RWPE2 (cell line): ENCODE data around the gene MBD3.

Source experiments
- ATAC-seq: fragments of 200-7000 bp; cut with Tn5 transposase; 3 replicates; pipeline ENCODE4 v1.9.1; 2021; ENCODE audit warnings: low read depth
- DNase-seq: peaks from one replicate; pipeline ENCODE4 v3.0.0-alpha.2; 2020; ENCODE audit warnings: low spot score
- H3K27ac ChIP-seq: fragments of 450-650 bp; 2 replicates; pipeline ENCODE4 v1.5.1; 2017; ENCODE audit warnings: mild to moderate bottlenecking; ENCODE audit not compliant: poor library complexity, severe bottlenecking
- H3K27me3 ChIP-seq: fragments of 250-450 bp; sonication (Bioruptor Pico); 2 replicates; pipeline ENCODE4 v1.5.1; 2021; ENCODE audit warnings: mild to moderate bottlenecking, moderate library complexity; ENCODE audit not compliant: insufficient read depth, poor library complexity, severe bottlenecking
- H3K36me3 ChIP-seq: fragments of 250-450 bp; sonication (Bioruptor Pico); 2 replicates; pipeline ENCODE4 v1.5.1; 2020; ENCODE audit warnings: low read depth, mild to moderate bottlenecking, moderate library complexity
- H3K4me1 ChIP-seq: fragments of 250-450 bp; sonication (Bioruptor Pico); 2 replicates; pipeline ENCODE4 v1.5.1; 2021; ENCODE audit warnings: mild to moderate bottlenecking, moderate library complexity; ENCODE audit not compliant: insufficient read depth, poor library complexity, severe bottlenecking
- H3K4me3 ChIP-seq: fragments of 250-450 bp; sonication (Bioruptor Pico); 2 replicates; pipeline ENCODE4 v1.5.1; 2021; ENCODE audit warnings: mild to moderate bottlenecking, moderate library complexity; ENCODE audit not compliant: severe bottlenecking
- H3K9me3 ChIP-seq: fragments of 250-450 bp; sonication (Bioruptor Pico); 2 replicates; pipeline ENCODE4 v1.5.1; 2021; ENCODE audit warnings: mild to moderate bottlenecking, moderate library complexity; ENCODE audit not compliant: severe bottlenecking
- TF ChIP-seq, protein P1 (sequence below): fragments of 450-650 bp; IDR thresholded peaks from one replicate; pipeline ENCODE4 v1.5.1; 2017; ENCODE audit warnings: mild to moderate bottlenecking, moderate library complexity; ENCODE audit not compliant: poor library complexity, severe bottlenecking

The MBD3 gene

DNA sequence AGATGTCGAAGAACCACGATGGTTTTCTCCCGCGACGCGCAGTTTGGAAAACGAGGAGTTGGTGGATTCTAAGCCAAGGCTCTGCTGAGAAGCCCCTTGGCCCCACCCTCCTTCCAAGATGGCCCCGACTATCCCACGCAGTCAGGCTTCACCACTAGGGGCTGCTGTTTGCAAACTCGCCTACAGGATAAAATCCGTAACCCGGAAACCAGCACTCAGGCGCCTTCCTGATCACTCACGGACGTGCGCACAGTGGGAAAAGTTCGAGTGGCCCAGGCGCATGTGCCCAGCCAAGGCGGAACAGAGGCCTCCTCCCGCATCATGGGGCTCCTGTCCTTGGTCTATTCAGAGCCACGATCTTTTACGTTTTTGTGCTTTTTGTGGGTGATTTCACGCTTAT is 31.8 kb upstream of the MBD3 start:
- no peaks in the 10 kb centered on the region for H3K4me1 ChIP-seq
- ATAC-seq (no peak), DNase-seq (no peak)
- no peaks in the 10 kb centered on the region for H3K9me3 ChIP-seq
- no peak overlapping the region for H3K27ac ChIP-seq
- no peak overlapping the region for H3K4me3 ChIP-seq
- peaks cover 26% of the 10 kb centered on the region; the same call in 1 of the 2 replicates for H3K36me3 ChIP-seq
- H3K27me3 ChIP-seq, result no peaks in the 10 kb centered on the region
- TF ChIP-seq, protein P1, sequence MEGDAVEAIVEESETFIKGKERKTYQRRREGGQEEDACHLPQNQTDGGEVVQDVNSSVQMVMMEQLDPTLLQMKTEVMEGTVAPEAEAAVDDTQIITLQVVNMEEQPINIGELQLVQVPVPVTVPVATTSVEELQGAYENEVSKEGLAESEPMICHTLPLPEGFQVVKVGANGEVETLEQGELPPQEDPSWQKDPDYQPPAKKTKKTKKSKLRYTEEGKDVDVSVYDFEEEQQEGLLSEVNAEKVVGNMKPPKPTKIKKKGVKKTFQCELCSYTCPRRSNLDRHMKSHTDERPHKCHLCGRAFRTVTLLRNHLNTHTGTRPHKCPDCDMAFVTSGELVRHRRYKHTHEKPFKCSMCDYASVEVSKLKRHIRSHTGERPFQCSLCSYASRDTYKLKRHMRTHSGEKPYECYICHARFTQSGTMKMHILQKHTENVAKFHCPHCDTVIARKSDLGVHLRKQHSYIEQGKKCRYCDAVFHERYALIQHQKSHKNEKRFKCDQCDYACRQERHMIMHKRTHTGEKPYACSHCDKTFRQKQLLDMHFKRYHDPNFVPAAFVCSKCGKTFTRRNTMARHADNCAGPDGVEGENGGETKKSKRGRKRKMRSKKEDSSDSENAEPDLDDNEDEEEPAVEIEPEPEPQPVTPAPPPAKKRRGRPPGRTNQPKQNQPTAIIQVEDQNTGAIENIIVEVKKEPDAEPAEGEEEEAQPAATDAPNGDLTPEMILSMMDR, result peak; percentile 32

DNA sequence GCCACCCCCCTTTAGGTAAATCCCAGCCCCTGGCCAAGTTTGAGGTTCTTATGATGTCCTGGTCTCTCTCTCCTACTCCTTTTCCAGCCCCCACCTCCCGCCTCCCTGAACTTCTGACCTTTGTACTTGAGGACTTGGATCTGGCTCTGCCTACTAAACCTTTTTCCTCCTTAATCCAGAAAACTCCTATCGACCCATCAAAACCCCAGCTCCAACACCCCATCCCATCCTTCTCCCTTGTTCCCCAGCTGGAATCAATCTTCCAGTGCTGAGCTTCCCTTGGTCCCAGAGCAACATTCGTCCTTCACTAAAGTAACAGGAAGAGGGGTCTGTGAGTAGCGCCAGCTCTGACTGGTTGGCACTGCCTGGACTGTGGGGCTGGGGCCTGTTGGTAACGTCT is 29.9 kb upstream of the MBD3 start:
- no peaks in the 10 kb centered on the region for H3K9me3 ChIP-seq
- peaks cover 37% of the 10 kb centered on the region for H3K36me3 ChIP-seq
- TF ChIP-seq, protein P1, result no peak
- no peaks in the 10 kb centered on the region for H3K4me1 ChIP-seq
- ATAC-seq, result no peak
- H3K27me3 ChIP-seq, result no peaks in the 10 kb centered on the region
- DNase-seq, result no peak
- H3K27ac ChIP-seq, result no peak overlapping the region
- H3K4me3 ChIP-seq, result no peak overlapping the region

- no peak for DNase-seq
- Histone ChIP-seq H3K27ac (no peak overlapping the region), H3K27me3 (no peaks in the 10 kb centered on the region), H3K4me1 (no peaks in the 10 kb centered on the region), H3K9me3 (no peaks in the 10 kb centered on the region), H3K4me3 (no peak overlapping the region), H3K36me3 (peaks cover 39% of the 10 kb centered on the region)
- ATAC-seq, result no peak
- TF ChIP-seq, protein P1, result no peak
Measured at GRCh38 chr19:1622007-1622406, 29.3 kb upstream of the MBD3 start.

- no peaks in the 10 kb centered on the region for H3K9me3 ChIP-seq
- H3K4me1 ChIP-seq, result no peaks in the 10 kb centered on the region
- DNase-seq (no peak), ATAC-seq (no peak)
- H3K27me3 ChIP-seq, result no peaks in the 10 kb centered on the region
- TF ChIP-seq, protein P1, result no peak
- H3K27ac ChIP-seq, result no peak overlapping the region
- H3K4me3 ChIP-seq, result no peak overlapping the region
- peaks cover 43% of the 10 kb centered on the region for H3K36me3 ChIP-seq
Measured at GRCh38 chr19:1621574-1621973, 28.9 kb upstream of the MBD3 start.

- no peak for DNase-seq
- H3K4me1 ChIP-seq, result no peaks in the 10 kb centered on the region
Measured at GRCh38 chr19:1621021-1621420, 28.4 kb upstream of the MBD3 start.

More at GRCh38 chr19:1621021-1621420, 28.4 kb upstream of the MBD3 start:
- ATAC-seq, result no peak
- Histone ChIP-seq H3K9me3 (no peaks in the 10 kb centered on the region), H3K36me3 (peaks cover 46% of the 10 kb centered on the region), H3K4me3 (no peak overlapping the region), H3K27me3 (no peaks in the 10 kb centered on the region), H3K27ac (no peak overlapping the region)
- TF ChIP-seq, protein P1, result no peak
